Hypothalamus (tissue), 51 donors: ENCODE measurements around the gene TMEM232.
A peak's percentile ranks its signal among the peaks of the same experiment; 100 is the strongest.
"Not testable (repeated sequence)": the region's sequence is repeated elsewhere in the genome, so short reads cannot be mapped to it uniquely, and the experiment has no call there.

ENCODE experiments used
- DNase-seq, 51 donors: peaks; one replicate each; lab custom pipeline; 2025; lab: John Stamatoyannopoulos, UW

Gene TMEM232

GRCh38 chr5:110726249-110727024 lies at the start of gene TMEM232:
Gene TMEM232, minus strand, starts transcription at chr5:110726671. Its CDS starts 59,319 bp downstream, at chr5:110667352.
- peak in 45 of 51 donors; percentile 5 to 88 (median 53) for DNase-seq

DNA sequence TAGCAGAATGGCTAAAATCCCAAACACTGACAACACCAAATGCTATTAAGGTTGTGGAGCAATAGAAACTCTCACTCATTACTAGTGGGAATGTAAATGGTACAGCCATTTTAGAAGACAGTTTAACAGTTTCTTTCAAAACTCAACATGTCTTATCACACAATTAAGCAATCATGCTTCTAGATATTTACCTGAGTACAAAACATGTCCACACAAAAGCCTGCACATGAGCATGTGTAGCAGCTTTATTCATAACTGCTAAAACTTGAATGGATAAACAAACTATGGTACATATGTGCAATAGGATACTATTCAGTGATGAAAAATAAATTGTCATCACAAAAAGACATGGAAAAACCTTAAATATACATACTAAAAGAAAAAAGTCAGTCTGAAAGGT lies 43.8 kb upstream of the TMEM232 start:
- DNase-seq: no peak

DNA sequence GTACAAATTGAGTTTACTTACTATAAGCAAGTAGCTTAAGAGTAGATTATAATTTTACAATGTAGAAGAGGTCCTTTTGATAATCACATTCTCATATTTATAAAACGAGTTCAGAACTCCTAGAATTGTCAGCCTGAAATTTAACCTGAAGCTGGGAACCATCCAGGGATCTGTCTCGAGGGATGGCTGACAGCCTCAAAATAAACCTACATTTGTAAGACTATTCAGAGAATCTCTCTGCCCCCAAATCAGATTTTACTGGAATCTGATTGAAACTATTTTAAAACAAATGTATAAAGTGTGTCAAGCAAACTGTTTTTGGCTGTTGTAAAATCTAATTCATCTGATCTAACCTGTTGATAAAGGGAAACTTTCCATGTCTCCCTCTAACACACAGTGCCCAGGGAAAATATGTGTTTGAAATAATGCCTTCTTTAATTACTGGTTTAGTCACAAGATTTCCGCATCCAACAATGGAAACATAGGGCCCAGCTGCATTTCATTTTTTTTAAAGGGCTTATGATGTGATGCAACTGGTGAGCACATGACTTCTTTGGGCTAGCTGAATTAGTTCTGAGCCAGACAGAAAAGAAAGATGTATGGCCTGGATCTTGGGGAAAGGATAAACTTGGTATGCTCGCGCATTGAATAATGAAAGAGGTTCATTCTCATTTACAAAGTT lies 42.7 kb upstream of the TMEM232 start:
- DNase-seq: no peak

GRCh38 chr5:110768138-110768860 lies 41.8 kb upstream of the TMEM232 start:
- no peak for DNase-seq

GRCh38 chr5:110760158-110760557 lies 33.7 kb upstream of the TMEM232 start:
- no peak for DNase-seq

DNA sequence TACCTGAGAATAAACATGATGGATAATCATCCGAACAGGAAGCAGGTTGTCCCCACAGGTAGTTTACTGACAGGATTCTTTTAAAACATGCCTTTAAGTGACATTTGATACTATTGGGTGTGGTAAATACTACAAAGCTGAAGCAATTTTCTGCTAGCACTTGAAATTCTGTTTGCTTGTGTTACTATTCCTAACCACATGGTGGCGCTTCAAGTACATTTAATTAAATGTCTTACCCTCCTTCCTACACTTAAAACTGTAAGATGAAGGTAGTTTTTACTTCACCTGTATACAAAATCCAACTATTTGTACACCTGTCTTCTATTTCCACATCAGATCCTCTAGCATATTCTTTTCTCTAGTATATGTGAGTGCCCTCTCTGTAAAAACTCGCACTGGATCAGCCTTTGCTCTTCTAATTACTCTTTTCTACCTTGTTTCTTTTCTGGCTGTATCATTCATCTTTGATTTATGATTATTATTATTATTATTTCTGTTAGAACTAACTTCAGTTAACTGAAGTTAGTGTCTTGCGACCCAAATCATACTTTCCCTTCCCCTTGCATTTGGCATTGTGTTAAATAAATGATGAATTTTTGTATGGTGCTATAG lies 30.8 kb upstream of the TMEM232 start:
- DNase-seq: peak in 1 of 51 donors; percentile 18

DNA sequence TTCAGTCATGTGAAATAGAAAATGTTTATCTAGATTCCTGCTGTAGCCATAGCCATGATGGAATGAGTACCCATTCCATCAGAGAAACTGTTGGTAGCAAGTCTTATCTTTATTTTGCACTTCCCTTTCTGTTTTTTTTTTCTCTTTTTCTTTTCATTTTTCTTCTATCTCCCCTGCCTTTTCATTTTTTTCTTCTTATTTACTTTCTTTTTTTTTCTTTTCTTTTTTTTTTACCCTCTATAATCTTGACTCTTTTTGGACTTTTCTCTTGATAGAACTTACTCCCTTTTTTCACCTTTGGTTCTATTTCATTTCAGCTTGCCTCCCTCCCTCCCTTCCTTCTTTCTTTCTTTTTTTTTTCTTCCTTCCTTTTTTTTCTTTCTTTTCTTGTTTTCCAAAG lies 27.7 kb upstream of the TMEM232 start:
- no peak for DNase-seq

- no peak for DNase-seq
These were observed 27.1 kb upstream of the TMEM232 start for GRCh38 chr5:110753600-110753999.

GRCh38 chr5:110752953-110753352 lies 26.5 kb upstream of the TMEM232 start:
- no peak for DNase-seq

DNA sequence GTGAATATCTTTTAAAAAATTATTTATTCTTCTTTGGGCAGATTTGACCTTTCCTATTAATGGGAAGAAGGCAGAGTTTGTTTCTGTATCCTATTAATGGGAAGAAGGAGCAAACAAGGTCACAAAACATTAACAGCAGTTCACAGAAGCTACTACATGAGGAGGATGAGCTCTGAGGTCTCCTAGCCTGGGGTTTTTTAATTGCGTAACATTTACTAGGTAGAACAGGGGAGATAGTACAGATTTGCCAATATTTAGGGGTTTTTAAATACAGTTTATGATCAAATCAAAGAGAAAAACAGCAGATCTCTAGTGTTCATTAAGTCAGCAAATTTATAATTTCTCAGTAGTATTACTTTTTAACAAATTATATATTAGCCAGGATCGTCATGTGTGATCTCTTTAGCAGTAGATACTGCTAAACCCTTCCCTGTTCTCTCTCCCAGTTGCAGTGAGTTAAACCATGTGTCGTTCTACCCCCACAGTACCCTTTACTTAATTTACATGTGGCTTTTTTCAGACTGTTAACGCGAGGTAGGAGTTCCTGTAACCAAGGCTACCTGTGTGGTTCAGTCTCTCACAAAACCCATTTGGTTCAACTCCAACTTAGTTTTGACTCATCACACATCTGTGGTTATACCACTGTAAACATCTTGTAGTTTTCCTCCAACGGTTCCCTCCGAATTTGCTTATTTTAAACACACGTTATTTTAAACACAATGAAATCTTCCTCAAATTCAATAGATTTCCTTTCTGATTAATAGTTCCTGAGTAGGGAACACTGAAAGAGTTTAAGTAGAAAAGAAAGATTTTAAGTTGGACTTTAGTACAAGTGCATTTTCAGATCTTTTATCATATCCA lies 25.7 kb upstream of the TMEM232 start:
- peak in 1 of 51 donors; percentile 14 for DNase-seq

DNA sequence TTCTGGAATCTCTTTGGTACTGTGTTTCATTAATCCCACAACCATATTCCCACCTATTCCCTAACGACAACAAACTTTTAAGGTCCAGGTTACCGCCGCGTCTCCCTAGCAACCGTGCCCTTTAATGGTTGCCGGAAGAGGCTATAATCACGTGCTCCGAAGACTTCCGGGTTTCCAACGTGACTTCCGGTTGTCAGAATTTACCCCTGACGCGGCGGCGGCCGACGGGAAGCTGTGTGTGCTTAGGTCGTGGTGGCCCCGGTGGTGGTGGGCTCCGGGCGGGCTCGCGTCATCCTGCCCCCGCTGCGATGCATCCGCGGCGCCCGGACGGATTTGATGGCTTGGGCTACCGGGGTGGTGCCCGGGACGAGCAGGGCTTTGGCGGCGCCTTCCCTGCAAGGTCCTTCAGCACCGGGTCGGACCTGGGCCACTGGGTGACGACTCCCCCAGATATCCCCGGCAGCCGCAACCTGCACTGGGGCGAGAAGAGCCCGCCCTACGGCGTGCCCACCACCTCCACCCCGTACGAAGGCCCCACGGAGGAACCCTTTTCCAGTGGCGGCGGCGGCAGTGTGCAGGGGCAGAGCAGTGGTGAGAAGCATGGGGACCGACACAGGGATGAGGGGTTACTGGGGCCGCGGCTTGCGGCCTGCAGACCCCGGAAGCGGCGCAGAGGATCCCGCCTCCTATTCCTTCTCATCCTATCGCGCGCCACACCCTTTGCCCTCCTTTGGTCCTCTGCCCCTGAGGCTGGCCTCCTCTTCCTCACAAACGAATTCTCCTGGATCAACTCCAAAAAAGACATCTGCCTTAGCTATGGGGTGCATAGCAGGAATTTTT lies 12.6 kb upstream of the TMEM232 start, which contains the start of gene SLC25A46:
TSS of gene SLC25A46 (plus strand) at position 196 of the 840 bp plus-strand sequence. CDS start at position 309, 113 bp downstream.
- DNase-seq: peak; percentile 47 to 94 (median 80)

DNA sequence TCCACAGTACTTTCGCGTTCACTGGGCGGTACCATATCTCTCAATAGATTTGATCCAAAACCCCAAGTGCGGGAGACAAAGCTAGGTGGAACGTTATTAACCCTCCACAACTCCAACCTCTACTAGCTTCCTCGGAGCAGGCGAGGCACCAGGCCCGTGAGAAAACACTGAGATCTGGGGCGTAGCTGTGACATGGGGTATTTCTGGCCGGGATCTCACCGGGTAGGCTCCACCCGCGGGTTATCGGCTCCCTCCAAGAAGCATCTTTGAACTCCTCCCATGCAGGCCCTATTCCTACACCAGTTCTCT lies 12.0 kb upstream of the TMEM232 start:
- peak in 8 of 51 donors; percentile 20 to 79 (median 60) for DNase-seq

- peak in 1 of 51 donors; percentile 3 for DNase-seq
These were observed 10.3 kb upstream of the TMEM232 start for GRCh38 chr5:110736753-110737152.

DNA sequence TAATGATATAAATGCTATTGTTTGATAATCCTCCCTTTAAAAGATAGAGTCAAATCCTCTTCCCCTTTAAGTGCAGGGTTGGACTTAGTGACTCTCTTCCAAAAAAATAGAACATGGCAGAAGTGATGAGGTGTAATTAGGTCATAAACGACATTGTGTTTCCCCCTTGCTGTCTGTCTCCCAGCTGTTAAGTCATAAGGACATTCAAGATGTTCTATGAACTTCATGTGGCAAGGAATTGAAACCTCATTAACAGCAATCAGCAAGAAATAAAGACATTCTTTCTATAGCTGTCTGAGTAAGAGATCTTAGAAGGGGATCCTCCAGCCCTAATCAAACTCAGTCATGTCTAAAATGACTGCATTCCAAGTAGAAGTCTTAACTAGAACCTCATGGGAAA lies 9.1 kb upstream of the TMEM232 start:
- no peak for DNase-seq

DNA sequence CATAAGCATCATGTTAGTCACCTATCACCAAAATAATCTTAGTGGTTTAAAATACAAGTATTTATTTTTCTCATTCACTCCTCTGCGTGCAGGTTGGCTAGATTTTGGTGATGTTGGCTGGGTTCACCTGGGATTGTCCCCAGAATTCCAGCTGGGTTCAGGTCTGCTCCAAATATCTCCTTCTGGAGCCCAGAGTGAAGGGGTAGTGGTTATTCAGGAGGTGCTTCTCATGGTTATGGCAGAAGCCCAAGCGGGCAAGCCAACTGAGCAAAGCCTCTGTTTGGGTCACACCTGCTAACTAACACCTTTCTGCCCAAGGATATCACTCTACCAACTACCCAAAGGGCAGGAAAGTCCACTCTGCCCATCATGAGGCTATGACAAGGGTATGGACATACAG lies 7.6 kb upstream of the TMEM232 start:
- no peak for DNase-seq

DNA sequence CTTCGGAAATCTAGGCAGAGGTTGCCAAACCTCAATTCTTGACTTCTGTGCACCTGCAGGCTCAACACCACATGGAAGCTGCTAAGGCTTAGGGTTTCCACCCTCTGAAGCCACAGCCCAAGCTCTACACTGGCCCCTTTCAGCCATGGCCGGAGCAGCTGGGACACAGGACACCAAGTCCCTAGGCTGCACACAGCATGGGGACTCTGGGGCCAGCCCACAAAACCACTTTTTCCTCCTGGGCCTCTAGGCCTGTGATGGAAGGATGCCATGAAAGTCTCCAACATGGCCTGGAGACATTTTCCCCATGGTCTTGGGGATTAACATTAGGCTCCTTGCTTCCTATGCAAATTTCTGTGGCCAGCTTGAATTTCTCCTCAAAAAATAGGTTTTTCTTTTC lies 5.0 kb upstream of the TMEM232 start:
- not testable (repeated sequence) for DNase-seq

- DNase-seq: no peak
These were observed 499 bp upstream of the TMEM232 start for GRCh38 chr5:110727025-110727314.

- DNase-seq: no peak
These were observed 8.2 kb downstream of the TMEM232 start for GRCh38 chr5:110718311-110718710.
